Myometrial cell (primary cell): Measurements from ENCODE around the gene C1GALT1C1L. TPM values are rescaled to one million over a fixed set of nuclear protein-coding genes. Genes with fewer than 3 reads are reported as not detected.

Source experiments
- total RNA-seq: library from RNA; depleted of rRNA; stranded (reverse); fragments of >200 nt; gene quantifications from 2 replicates; pipeline ENCODE4 v1.2.3, GENCODE V29; 2015

C1GALT1C1L gene
- total RNA-seq = 0.86 and 3.9 TPM in 2 replicates

DNA sequence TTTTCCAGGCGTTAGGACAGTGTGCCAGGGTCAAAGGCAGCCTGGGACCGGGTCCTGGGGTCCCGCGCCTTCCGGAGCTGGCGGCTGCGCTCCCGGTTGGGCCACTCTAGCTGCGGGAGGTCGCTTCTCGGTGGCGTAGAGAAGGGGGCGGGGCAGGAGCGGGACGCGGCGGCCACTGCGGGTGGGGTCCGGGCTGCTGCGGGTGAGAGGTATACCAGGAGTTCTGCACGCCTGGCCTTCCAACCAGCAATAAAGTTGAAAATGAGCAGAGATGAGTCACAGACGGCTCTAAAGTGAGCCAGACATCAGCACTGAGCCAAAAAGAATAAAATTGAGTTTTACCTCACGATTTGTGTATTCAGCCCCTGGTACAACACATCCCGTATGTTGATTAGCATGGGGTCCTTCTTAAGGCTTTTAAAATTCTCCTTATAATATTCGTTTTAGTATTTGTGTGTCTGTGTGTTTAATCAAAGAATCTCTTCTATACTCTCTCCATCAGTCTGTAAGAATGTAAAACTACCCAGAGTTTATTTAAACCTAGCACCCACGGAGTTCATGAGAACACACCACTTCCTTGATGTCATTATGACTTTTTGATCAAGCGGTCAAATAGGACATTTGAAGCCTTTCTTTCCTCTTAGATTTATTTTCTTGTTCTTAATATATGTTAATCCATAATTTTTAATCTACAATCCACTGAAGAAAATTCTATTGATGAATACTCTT lies at the start of gene C1GALT1C1L:
C1GALT1C1L (minus strand) TSS at position 108 of the 729 bp plus-strand sequence; CDS start at position 1, 107 bp downstream.

DNA sequence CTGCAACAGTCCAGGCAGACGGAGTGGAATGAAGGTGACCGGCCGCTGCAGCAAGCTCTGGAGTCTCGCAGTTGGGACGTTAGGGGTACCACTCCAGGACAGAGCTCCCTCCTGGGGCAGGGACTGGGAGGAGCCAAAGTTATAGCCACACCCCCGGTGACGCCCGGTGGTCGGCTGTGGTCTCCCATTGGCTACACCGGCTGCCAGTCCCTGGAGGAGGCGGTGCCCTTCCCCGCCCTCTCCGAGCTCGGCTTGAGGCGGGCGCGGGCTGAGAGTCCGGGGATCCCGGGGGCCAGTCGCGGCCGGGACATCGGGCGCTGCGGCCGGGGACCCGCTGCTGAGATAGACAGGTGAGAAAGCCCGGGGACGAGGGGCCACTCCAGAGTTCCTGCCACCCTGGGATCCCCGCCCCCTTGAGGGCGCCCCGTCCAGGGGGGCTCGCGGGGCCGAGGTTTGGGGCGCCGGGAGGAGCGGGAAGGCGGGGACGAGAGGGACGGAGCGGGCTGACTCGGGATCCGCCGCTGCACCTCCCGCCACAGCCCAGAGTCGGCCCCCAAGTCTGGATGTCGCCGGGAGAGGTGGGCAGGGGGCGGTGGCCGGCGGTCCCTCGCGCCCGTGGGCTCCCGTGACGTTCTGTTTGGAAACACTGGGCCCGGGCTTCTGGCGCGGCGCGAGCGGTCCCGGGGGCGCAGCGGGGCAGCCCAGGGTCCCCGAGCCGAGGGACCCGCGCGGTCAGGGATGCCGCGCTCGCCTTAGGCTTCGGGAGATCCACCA lies 39.0 kb downstream of the C1GALT1C1L start, which contains the start of gene PLEKHH2:
PLEKHH2 (plus strand) TSS at position 231 of the 774 bp plus-strand sequence. CDS start 7,414 bp downstream, outside the sequence.

Other genes with a start within 250 kb of the C1GALT1C1L start
- gene THADA, start 80.4 kb downstream of the C1GALT1C1L start, total RNA-seq = 18.8 and 19.0 TPM in 2 replicates
- 3.7 and 4.8 TPM in 2 replicates for gene PLEKHH2, start 39.2 kb downstream of the C1GALT1C1L start, total RNA-seq
- gene DYNC2LI1, start 97.6 kb upstream of the C1GALT1C1L start, total RNA-seq = 13.8 and 37.4 TPM in 2 replicates
- gene ABCG5, start 162.4 kb upstream of the C1GALT1C1L start, total RNA-seq = not detected in 2 replicates
- not detected in 2 replicates for gene ABCG8, start 162.5 kb upstream of the C1GALT1C1L start, total RNA-seq